Stimulated activated CD8-positive, alpha-beta memory T cell treated with anti-CD3 and anti-CD28 coated beads, Interleukin-12 subunit alpha, Interleukin-12 subunit beta, amount 100 ng/mL, for 4 hours (primary cell): ENCODE results near the gene ITPK1.
A peak's percentile ranks its signal among the peaks of the same experiment; 100 is the strongest.

Experiments used
- DNase-seq: peaks from one replicate; pipeline ENCODE4 v3.0.0-alpha.2; 2020; ENCODE audit warnings: low read depth

The ITPK1 gene

GRCh38 chr14:93042968-93043940 lies 72.5 kb downstream of the ITPK1 start:
- DNase-seq: no peak

DNA sequence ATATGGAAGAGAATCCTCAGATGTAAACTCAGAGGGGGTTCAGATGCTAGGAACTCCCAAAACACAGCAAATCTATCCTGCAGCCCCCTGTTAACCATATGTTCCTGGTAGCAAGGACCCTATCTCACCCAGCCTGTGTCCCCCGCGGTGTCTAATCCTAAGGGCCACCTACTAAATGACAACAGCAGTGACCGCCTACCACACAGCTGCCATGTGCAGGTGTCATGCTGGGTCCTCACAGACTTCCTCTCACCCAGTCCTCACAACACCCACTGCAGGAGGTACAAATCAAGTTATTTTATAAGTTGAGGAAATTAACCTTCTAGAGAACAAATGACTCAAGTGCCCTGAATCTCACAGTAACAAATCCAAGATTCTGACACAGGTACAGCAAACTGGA lies 73.9 kb downstream of the ITPK1 start:
- no peak for DNase-seq

GRCh38 chr14:93040982-93041381 lies 74.7 kb downstream of the ITPK1 start:
- DNase-seq: no peak

GRCh38 chr14:93040443-93040842 lies 75.3 kb downstream of the ITPK1 start:
- no peak for DNase-seq

DNA sequence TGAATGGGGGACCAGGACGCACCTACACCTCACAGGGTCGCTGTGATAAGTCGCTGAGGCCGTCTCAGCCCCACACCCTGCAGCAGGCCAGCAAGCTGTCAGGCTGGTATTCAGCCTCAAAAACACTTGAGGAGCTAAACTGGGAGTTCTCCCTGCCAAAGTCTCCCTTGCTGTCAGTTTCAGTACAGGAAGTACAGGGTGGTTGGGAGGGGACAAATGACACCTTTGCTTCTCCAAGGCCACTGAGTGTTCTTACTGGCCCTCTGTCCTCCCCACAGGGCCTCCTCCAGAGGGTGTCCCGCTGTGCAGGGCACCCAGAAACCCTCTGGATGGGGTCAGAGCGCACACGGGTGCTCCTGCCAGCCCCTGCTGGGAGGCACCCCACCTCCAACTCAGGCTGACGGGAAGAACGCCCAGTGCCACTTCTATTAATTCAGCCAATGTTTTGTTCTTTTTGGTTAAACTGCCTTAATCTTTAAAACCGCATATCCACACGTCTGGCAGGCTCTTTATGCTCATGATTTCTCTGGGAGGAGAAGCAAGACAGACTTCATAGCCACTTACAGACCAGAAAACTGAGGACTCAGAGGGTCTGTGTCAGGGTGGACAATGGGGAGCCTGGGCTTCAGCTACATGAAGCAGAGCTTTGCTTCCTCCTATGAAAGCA lies 75.9 kb downstream of the ITPK1 start:
- no peak for DNase-seq

- DNase-seq: no peak
Measured at GRCh38 chr14:93037351-93037750, 78.4 kb downstream of the ITPK1 start.

GRCh38 chr14:93036652-93037345 lies 78.9 kb downstream of the ITPK1 start:
- DNase-seq: no peak

GRCh38 chr14:93035917-93036651 lies 79.6 kb downstream of the ITPK1 start:
- peak; percentile 16 for DNase-seq

- DNase-seq: no peak
Measured at GRCh38 chr14:93035585-93035916, 80.2 kb downstream of the ITPK1 start.

DNA sequence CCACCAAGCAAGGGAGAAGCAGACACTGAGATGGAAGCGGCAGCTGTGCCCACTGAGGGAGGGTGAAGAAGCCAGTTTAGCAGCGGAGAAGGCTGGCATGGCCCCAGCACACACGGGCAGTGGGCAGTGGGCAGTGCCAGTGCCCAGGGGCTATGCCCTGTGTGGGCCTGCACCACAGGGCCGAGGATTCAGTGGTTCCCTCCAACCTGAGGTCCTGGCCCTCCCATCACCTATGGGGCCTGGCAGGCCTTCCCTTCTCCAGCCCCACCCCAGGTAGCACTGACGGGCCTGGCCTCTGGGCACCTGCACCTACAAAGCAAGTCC lies 81.1 kb downstream of the ITPK1 start:
- no peak for DNase-seq

GRCh38 chr14:93033983-93034670 lies 81.6 kb downstream of the ITPK1 start:
- DNase-seq: peak; percentile 27

GRCh38 chr14:93033084-93033982 lies 82.4 kb downstream of the ITPK1 start:
- no peak for DNase-seq

GRCh38 chr14:93032421-93032936 lies 83.2 kb downstream of the ITPK1 start:
- DNase-seq: no peak

DNA sequence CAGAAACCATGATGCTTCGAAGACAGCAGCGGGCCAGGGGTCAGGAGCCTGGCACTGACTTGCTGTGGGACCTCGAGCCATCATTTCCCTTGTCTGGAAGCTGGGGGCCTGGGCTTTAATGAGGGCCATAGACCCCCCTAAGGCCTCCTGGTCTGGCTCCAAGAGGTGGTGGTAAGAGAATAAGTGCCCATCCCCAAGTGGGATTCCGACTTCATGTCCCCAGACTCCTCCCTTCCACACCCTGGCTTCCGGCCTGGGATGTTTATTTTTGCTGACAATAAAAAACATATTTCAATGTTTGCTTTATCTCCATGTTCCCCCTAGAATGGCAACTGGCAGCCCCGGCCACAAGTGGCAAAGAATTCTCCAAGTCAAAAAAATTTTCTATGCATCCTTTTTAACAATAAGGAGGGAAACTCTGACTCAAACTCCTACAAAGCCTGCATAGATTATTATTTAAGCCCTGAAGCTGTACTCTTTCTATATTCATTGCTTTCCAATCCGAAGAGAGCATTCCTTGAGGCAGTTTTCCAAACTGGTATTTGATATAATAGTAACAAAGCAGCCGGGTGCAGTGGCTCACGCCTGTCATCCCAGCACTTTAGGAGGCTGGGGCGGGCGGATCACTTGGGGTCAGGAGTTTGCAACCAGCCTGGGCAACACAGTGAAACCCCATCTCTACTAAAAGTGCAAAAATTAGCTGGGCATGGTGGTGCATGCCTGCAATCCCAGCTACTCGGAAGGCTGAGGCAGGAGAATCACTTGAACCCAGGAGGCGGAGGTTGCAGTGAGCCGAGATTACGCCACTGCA lies 84.0 kb downstream of the ITPK1 start:
- no peak for DNase-seq

GRCh38 chr14:93030761-93031160 lies 85.0 kb downstream of the ITPK1 start:
- no peak for DNase-seq

DNA sequence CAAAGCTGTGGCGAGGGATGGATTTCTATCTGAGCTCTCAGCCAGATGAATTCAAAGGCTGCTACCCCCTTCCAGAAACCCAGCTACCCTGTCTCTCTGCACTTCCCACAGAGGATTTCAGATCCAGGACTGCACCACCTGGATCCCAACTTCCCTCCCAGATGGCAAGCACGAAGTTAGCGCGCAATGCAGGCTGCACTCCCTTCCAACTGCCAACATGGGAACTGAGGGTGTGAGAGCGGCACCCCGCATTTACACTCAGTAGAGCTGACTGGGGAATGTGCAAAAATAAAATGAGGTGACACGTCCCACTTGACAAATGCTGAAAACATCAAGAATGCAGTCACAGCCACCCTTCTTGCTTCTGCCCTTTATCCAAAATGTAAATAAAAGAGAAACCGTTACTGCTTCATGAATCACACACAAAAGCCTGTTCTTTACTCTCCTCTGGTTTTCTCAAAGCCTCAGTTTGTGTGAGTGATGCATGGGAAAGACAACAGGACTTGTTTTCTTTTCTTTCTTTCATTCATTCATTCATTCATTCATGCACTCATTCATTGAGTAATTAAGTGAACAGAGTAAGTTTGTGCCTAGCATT lies 85.7 kb downstream of the ITPK1 start:
- no peak for DNase-seq

- DNase-seq: no peak
Measured at GRCh38 chr14:93029417-93029816, 86.3 kb downstream of the ITPK1 start.

DNA sequence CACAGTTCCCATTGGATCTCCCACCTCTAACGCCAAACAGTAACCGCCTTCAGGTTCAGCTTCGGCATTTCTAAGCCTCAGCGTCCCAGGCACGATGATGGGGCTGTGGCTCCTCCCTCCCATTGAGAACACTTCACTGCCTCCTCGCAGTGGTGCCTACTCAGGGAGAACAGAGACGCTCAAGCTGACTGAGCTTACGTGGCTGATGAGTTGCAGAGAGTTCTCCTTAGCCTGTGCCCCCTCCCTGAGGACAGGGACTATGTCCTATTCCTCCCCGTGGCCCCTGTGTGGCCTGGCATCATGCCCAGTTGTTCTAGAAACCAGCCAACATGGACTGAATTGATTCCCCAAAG lies 87.0 kb downstream of the ITPK1 start:
- no peak for DNase-seq
